Cortex of kidney (tissue), 1 donor: ENCODE data around the gene MYO1G.
"Not testable (repeated sequence)": the region's sequence is repeated elsewhere in the genome, so short reads cannot be mapped to it uniquely, and the experiment has no call there.

Experiments used
- DNase-seq: peaks from one replicate; lab custom pipeline; 2025; lab: John Stamatoyannopoulos, UW

Gene MYO1G

GRCh38 chr7:44999245-45000092 lies 20.7 kb upstream of the MYO1G start:
- peak; percentile 39 for DNase-seq

- DNase-seq, result no peak
Measured at GRCh38 chr7:44998153-44998871, 19.5 kb upstream of the MYO1G start.

- no peak for DNase-seq
Measured at GRCh38 chr7:44995555-44996493, 17.0 kb upstream of the MYO1G start.

GRCh38 chr7:44994877-44995554 lies 16.2 kb upstream of the MYO1G start:
- no peak for DNase-seq

GRCh38 chr7:44992004-44992795 lies 13.4 kb upstream of the MYO1G start:
- DNase-seq, result not testable (repeated sequence)

GRCh38 chr7:44990109-44991023 lies 11.6 kb upstream of the MYO1G start:
- DNase-seq, result no peak

GRCh38 chr7:44989132-44989531 lies 10.3 kb upstream of the MYO1G start:
- no peak for DNase-seq

GRCh38 chr7:44988701-44989100 lies 9.9 kb upstream of the MYO1G start:
- DNase-seq, result no peak

GRCh38 chr7:44987996-44988395 lies 9.2 kb upstream of the MYO1G start:
- DNase-seq, result no peak

GRCh38 chr7:44987457-44987856 lies 8.6 kb upstream of the MYO1G start:
- DNase-seq, result no peak

GRCh38 chr7:44986218-44987053 lies 7.6 kb upstream of the MYO1G start:
- peak; percentile 13 for DNase-seq

GRCh38 chr7:44985900-44986217 lies 7.0 kb upstream of the MYO1G start:
- no peak for DNase-seq

- no peak for DNase-seq
Measured at GRCh38 chr7:44985033-44985695, 6.3 kb upstream of the MYO1G start.

- DNase-seq, result no peak
Measured at GRCh38 chr7:44984478-44984758, 5.6 kb upstream of the MYO1G start.

GRCh38 chr7:44983742-44984477 lies 5.1 kb upstream of the MYO1G start:
- DNase-seq, result no peak

GRCh38 chr7:44982970-44983369 lies 4.2 kb upstream of the MYO1G start:
- no peak for DNase-seq

GRCh38 chr7:44982535-44982923 lies 3.7 kb upstream of the MYO1G start:
- DNase-seq, result no peak
